GM19455 (cell line): Measurements from ENCODE around the gene KCNS1.
"Not testable (repeated sequence)": the region's sequence is repeated elsewhere in the genome, so short reads cannot be mapped to it uniquely, and the experiment has no call there.

Experiments
- ATAC-seq: cut with Tn5 transposase; IDR thresholded peaks from one replicate; pipeline ENCODE4 v1.9.1; 2021; ENCODE audit not compliant: unreplicated experiment

The KCNS1 gene

GRCh38 chr20:45100563-45101245, at the start of gene KCNS1:
Gene KCNS1, minus strand, starts transcription at chr20:45101127. Its CDS starts 1,891 bp downstream, at chr20:45099236.
- ATAC-seq, result no peak

- ATAC-seq, result no peak
Measured at GRCh38 chr20:45149062-45149461, 48.1 kb upstream of the KCNS1 start.

- no peak for ATAC-seq
Measured at GRCh38 chr20:45140836-45141235, 39.9 kb upstream of the KCNS1 start.

GRCh38 chr20:45139733-45140375, 38.9 kb upstream of the KCNS1 start:
- not testable (repeated sequence) for ATAC-seq

- no peak for ATAC-seq
Measured at GRCh38 chr20:45138561-45139300, 37.8 kb upstream of the KCNS1 start.

GRCh38 chr20:45136911-45137310, 36.0 kb upstream of the KCNS1 start:
- no peak for ATAC-seq

GRCh38 chr20:45128099-45128498, 27.2 kb upstream of the KCNS1 start:
- no peak for ATAC-seq

- ATAC-seq, result no peak
Measured at GRCh38 chr20:45124365-45124764, 23.4 kb upstream of the KCNS1 start, which contains the start of gene WFDC12. Gene WFDC12, minus strand, starts transcription at chr20:45124465. Its CDS starts 18 bp downstream, at chr20:45124447.

GRCh38 chr20:45121388-45121787, 20.5 kb upstream of the KCNS1 start:
- no peak for ATAC-seq

GRCh38 chr20:45119556-45120266, 18.8 kb upstream of the KCNS1 start:
- ATAC-seq, result no peak

GRCh38 chr20:45118028-45118427, 17.1 kb upstream of the KCNS1 start:
- ATAC-seq, result no peak

GRCh38 chr20:45117581-45117980, 16.7 kb upstream of the KCNS1 start:
- no peak for ATAC-seq

- no peak for ATAC-seq
Measured at GRCh38 chr20:45115829-45116228, 14.9 kb upstream of the KCNS1 start.

GRCh38 chr20:45115386-45115774, 14.5 kb upstream of the KCNS1 start:
- no peak for ATAC-seq

GRCh38 chr20:45114465-45115385, 13.8 kb upstream of the KCNS1 start, which contains the start of gene WFDC5:
Gene WFDC5, minus strand, starts transcription at chr20:45115174. Its CDS starts 91 bp downstream, at chr20:45115083.
- ATAC-seq, result no peak

GRCh38 chr20:45113865-45114264, 12.9 kb upstream of the KCNS1 start:
- no peak for ATAC-seq

- ATAC-seq, result no peak
Measured at GRCh38 chr20:45112754-45113153, 11.8 kb upstream of the KCNS1 start.

GRCh38 chr20:45111799-45112471, 11.0 kb upstream of the KCNS1 start:
- no peak for ATAC-seq

- ATAC-seq, result no peak
Measured at GRCh38 chr20:45111285-45111684, 10.4 kb upstream of the KCNS1 start.

GRCh38 chr20:45110301-45110700, 9.4 kb upstream of the KCNS1 start:
- ATAC-seq, result no peak
